ENCODE results near the gene DOCK11. TPM values are rescaled to one million over a fixed set of nuclear protein-coding genes. Genes with fewer than 3 reads are reported as not detected.

DOCK11 gene
- total and polyA plus RNA-seq, 10 of the 15 experiments (the other 5 are each of a cell fraction or from before 2014, with no cell fraction given), result 16.3 to 30.7 (median 19.8) TPM

GRCh38 chrX:118682258-118683014 lies 186.8 kb downstream of the DOCK11 start:
- FAIRE-seq (no peak), DNase-seq (ENCODE audit: low read depth, low spot score) (no peak), ATAC-seq (no peak)
- Histone ChIP-seq H3K9me3 (replicated peaks; ENCODE audit: control insufficient read depth, insufficient read depth, low read length) (no peaks in the 10 kb centered on the region), H3K9ac (ENCODE audit: control insufficient read depth, insufficient read depth, low read length) (no peak overlapping the region), H3K27ac (ENCODE audit: control insufficient read depth, insufficient read depth) (no peak overlapping the region), H3K27me3 (replicated peaks in 1 of 2; ENCODE audit: control insufficient read depth in 2 of 2, insufficient read depth in 2 of 2, low read length in 1 of 2) (no peaks in the 10 kb centered on the region), H3K4me2 (ENCODE audit: control insufficient read depth, insufficient read depth) (no peak overlapping the region), H3K36me3 (ENCODE audit: control insufficient read depth in 2 of 2, insufficient read depth in 2 of 2, low read length in 1 of 2) (no peaks in the 10 kb centered on the region), H4K20me1 (ENCODE audit: control insufficient read depth, insufficient read depth) (no peaks in the 10 kb centered on the region), H3K4me1 (ENCODE audit: control insufficient read depth, insufficient read depth, low read length) (no peaks in the 10 kb centered on the region), H3K79me2 (ENCODE audit: control insufficient read depth, insufficient read depth, low read length) (no peaks in the 10 kb centered on the region), H3K4me3 (no peak overlapping the region), H2AFZ (ENCODE audit: control insufficient read depth, low read depth, low read length) (no peak overlapping the region)
- ChIA-PET POLR2A (no interaction called here), CTCF (no interaction called here), RAD21 (ENCODE audit: unreplicated experiment) (no interaction called here), SMC1A (ENCODE audit: uncharacterized antibody, unreplicated experiment) (interaction anchor here (0.7 kb wide), 1 partner anchor 8 kb away, joined by 3 read pairs; no protein-coding TSS in a partner anchor)
- TF ChIP-seq BCLAF1 (IDR thresholded peaks at IDR 0.05) (no peak), ZBTB11 (CRISPR knock-in tag; IDR thresholded peaks at IDR 0.05) (no peak), ETV6 (conservative IDR thresholded peaks at IDR 0.05 in 1 of 2, IDR thresholded peaks at IDR 0.05 in 1 of 2; ENCODE audit: borderline replicate concordance in 1 of 2, low read depth in 1 of 2) (no peak), SMARCA5 (IDR thresholded peaks at IDR 0.05) (no peak), ZBTB33 (IDR thresholded peaks at IDR 0.05) (no peak), MEF2B (IDR thresholded peaks at IDR 0.05; ENCODE audit: partially characterized antibody, poor library complexity, severe bottlenecking) (no peak), LARP7 (IDR thresholded peaks at IDR 0.05) (no peak), BCL3 (IDR thresholded peaks at IDR 0.05; ENCODE audit: borderline replicate concordance, insufficient read depth, low read depth, low read length, poor library complexity, severe bottlenecking) (no peak)
- WGBS (ENCODE audit: insufficient coverage, insufficient replicate concordance, low lambda C conversion rate, missing lambda C conversion rate), result 55% methylated on average over 2 of the region's 2 CpGs
- no TSS peak for BruUV-seq (replicated peaks)
- in situ Hi-C loops (cut with MboI) (no loop called here), intact Hi-C loops (cut with micrococcal nuclease; ENCODE audit: unreplicated experiment) (no loop called here)
